ENCODE data around the gene PAPPA.

GRCh38 chr9:116394894-116395698, 241.5 kb downstream of the PAPPA start:
- TF ChIP-seq POLR2A (IDR thresholded peaks at IDR 0.05; ENCODE audit: control extremely low read depth in 1 of 2, low read depth in 2 of 2, low read length in 2 of 2) (no peak), CTCF (IDR thresholded peaks at IDR 0.05; ENCODE audit: control extremely low read depth in 1 of 3, insufficient read depth in 1 of 3, low read depth in 1 of 3, low read length in 3 of 3) (no peak)

Data from H1 (cell line).